Common myeloid progenitor, CD34-positive (primary cell): ENCODE results near the gene KLHDC7B.

Experiments
- CTCF ChIA-PET: fragments of 350-600 bp; sonication (Branson Sonifier 250); formaldehyde crosslinking; loops from one replicate; lab custom pipeline; 2021; ENCODE audit warnings: antibody characterized with exemption; lab: Charles Lee
- POLR2A ChIA-PET: fragments of 350-600 bp; sonication (Branson Sonifier 250); formaldehyde crosslinking; loops from one replicate; lab custom pipeline; 2021; ENCODE audit warnings: antibody characterized with exemption; lab: Charles Lee
- DNase-seq, 3 donors: peaks; one replicate each; pipeline versions ENCODE4 v3.0.0 to v3.0.0-alpha.2; 2013
- H3K27ac ChIP-seq, 2 experiments: 1 replicate in 1 of 2; 2 replicates in 1 of 2; pipeline ENCODE4 v1.7.0; 2013; ENCODE audit warnings: inconsistent platforms in 2 of 2, low read length in 2 of 2, mild to moderate bottlenecking in 2 of 2, low read depth in 1 of 2, moderate library complexity in 1 of 2; ENCODE audit not compliant: severe bottlenecking in 2 of 2, insufficient read depth in 1 of 2, poor library complexity in 1 of 2
- H3K27me3 ChIP-seq, 5 experiments: replicated peaks in 2 of 5; 1 replicate in 3 of 5; 2 replicates in 2 of 5; pipeline versions ENCODE4 v1.6.1 to v1.7.0; 2013; ENCODE audit warnings: low read length in 4 of 5, mild to moderate bottlenecking in 2 of 5, moderate library complexity in 2 of 5, inconsistent platforms in 1 of 5; ENCODE audit not compliant: insufficient read depth in 5 of 5, control insufficient read depth in 4 of 5
- H3K36me3 ChIP-seq, 4 experiments: 1 replicate in 2 of 4; 2 replicates in 2 of 4; pipeline versions ENCODE4 v1.6.1 to v1.7.0; 2013; ENCODE audit warnings: low read length in 3 of 4, control low read depth in 1 of 4, mild to moderate bottlenecking in 1 of 4; ENCODE audit not compliant: control insufficient read depth in 4 of 4, insufficient read depth in 4 of 4
- H3K4me1 ChIP-seq, 4 experiments: 1 replicate in 3 of 4; 2 replicates in 1 of 4; pipeline versions ENCODE4 v1.6.1 to v1.7.1; 2013; ENCODE audit warnings: low read length in 3 of 4, mild to moderate bottlenecking in 3 of 4, control low read depth in 1 of 4, inconsistent platforms in 1 of 4, moderate library complexity in 1 of 4; ENCODE audit not compliant: control insufficient read depth in 4 of 4, insufficient read depth in 4 of 4; ENCODE audit errors: control extremely low read depth in 1 of 4
- H3K4me3 ChIP-seq, 7 experiments: 1 replicate in 4 of 7; 2 replicates in 3 of 7; pipeline versions ENCODE4 v1.5.1 to v1.7.0; 2013; ENCODE audit warnings: mild to moderate bottlenecking in 7 of 7, low read length in 6 of 7, moderate library complexity in 6 of 7, inconsistent platforms in 2 of 7, low read depth in 2 of 7, control low read depth in 1 of 7; ENCODE audit not compliant: insufficient read depth in 4 of 7, control insufficient read depth in 1 of 7; ENCODE audit errors: extremely low read depth in 1 of 7
- H3K9me3 ChIP-seq, 5 experiments: 1 replicate in 4 of 5; 2 replicates in 1 of 5; pipeline versions ENCODE4 v1.6.1 to v1.7.1; 2013; ENCODE audit warnings: low read length in 4 of 5, mild to moderate bottlenecking in 2 of 5, inconsistent platforms in 1 of 5, low read depth in 1 of 5, moderate library complexity in 1 of 5; ENCODE audit not compliant: control insufficient read depth in 4 of 5, insufficient read depth in 2 of 5; ENCODE audit errors: control extremely low read depth in 1 of 5
- WGBS: methylation state at CpG from one replicate; pipeline ENCODE4 v1.1.5; 2013; ENCODE audit not compliant: insufficient coverage; 5-methylcytosine and 5-hydroxymethylcytosine counted together

The KLHDC7B gene

GRCh38 chr22:50547263-50547985, 1.7 kb downstream of the KLHDC7B start:
- ChIA-PET POLR2A (interaction anchor here (0.6 to 1.5 kb wide), 2 partner anchors 22 to 40 kb away, joined by 3 to 7 read pairs; partner anchors contain the start of genes LMF2, NCAPH2 and SCO2), CTCF (interaction anchor here (0.9 to 1.9 kb wide), 9 partner anchors 9 to 93 kb away, joined by 3 to 8 read pairs (median 5); partner anchors contain the start of genes SCO2 and SYCE3)
- Histone ChIP-seq H3K9me3 (no peaks in the 10 kb centered on the region), H3K4me1 (peaks cover 0 to 50% (median 49%) of the 10 kb centered on the region in 4 experiments), H3K27ac (no peak overlapping the region), H3K4me3 (no peak overlapping the region), H3K36me3 (no peaks in the 10 kb centered on the region), H3K27me3 (peaks cover 0 to 30% (median 0%) of the 10 kb centered on the region in 5 experiments)
- WGBS = 45% methylated on average over 31 of the region's 35 CpGs
- no peak for DNase-seq

GRCh38 chr22:50548040-50548920, 2.6 kb downstream of the KLHDC7B start:
- Histone ChIP-seq H3K27ac (no peak overlapping the region), H3K9me3 (no peaks in the 10 kb centered on the region), H3K36me3 (no peaks in the 10 kb centered on the region), H3K4me3 (peak overlapping the region in 6 of 7 experiments; percentile 26 to 66 (median 50)), H3K27me3 (peaks cover 0 to 30% (median 0%) of the 10 kb centered on the region in 5 experiments), H3K4me1 (peaks cover 0 to 50% (median 47%) of the 10 kb centered on the region in 4 experiments)
- ChIA-PET POLR2A (interaction anchor here (0.6 to 1.5 kb wide), 4 partner anchors 10 to 40 kb away, joined by 3 to 7 read pairs (median 5); partner anchors contain the start of genes LMF2, NCAPH2 and SCO2), CTCF (interaction anchor here (0.7 to 3.5 kb wide), 12 partner anchors 8 to 92 kb away, joined by 3 to 13 read pairs (median 4); partner anchors contain the start of genes LMF2, NCAPH2, SCO2 and SYCE3)
- WGBS = 15% methylated on average over 44 of the region's 56 CpGs
- DNase-seq = peak in 2 of 3 donors; percentile 54 to 63

GRCh38 chr22:50548921-50549790, 3.5 kb downstream of the KLHDC7B start:
- WGBS = 50% methylated on average over 49 of the region's 68 CpGs
- peaks cover 0 to 45% (median 42%) of the 10 kb centered on the region in 4 experiments for H3K4me1 ChIP-seq
- DNase-seq = no peak
- H3K27ac ChIP-seq = no peak overlapping the region
- peaks cover 0 to 30% (median 0%) of the 10 kb centered on the region in 5 experiments for H3K27me3 ChIP-seq
- no peaks in the 10 kb centered on the region for H3K9me3 ChIP-seq
- ChIA-PET POLR2A (interaction anchor here (0.8 to 1.5 kb wide), 3 partner anchors 11 to 23 kb away, joined by 4 to 7 read pairs (median 6); partner anchors contain the start of gene SCO2), CTCF (interaction anchor here (0.7 to 3.5 kb wide), 7 partner anchors 9 to 41 kb away, joined by 3 to 13 read pairs (median 6); partner anchors contain the start of genes LMF2, NCAPH2, SCO2 and SYCE3)
- H3K36me3 ChIP-seq = no peaks in the 10 kb centered on the region
- peak overlapping the region in 6 of 7 experiments; percentile 26 to 66 (median 50) for H3K4me3 ChIP-seq

- POLR2A ChIA-PET = interaction anchor here (0.7 to 1.4 kb wide), 2 partner anchors 12 to 25 kb away, joined by 3 to 4 read pairs; partner anchors contain the start of genes SCO2 and SYCE3
- H3K27me3 ChIP-seq = peaks cover 0 to 30% (median 0%) of the 10 kb centered on the region in 5 experiments
- 89% methylated on average over 7 of the region's 8 CpGs for WGBS
Observed at GRCh38 chr22:50550395-50550794, 4.7 kb downstream of the KLHDC7B start.

GRCh38 chr22:50551160-50551752, 5.6 kb downstream of the KLHDC7B start:
- Histone ChIP-seq H3K4me1 (peaks cover 0 to 24% (median 22%) of the 10 kb centered on the region in 4 experiments), H3K36me3 (no peaks in the 10 kb centered on the region), H3K4me3 (no peak overlapping the region), H3K9me3 (no peaks in the 10 kb centered on the region), H3K27ac (no peak overlapping the region), H3K27me3 (peaks cover 0 to 28% (median 0%) of the 10 kb centered on the region in 5 experiments)
- ChIA-PET CTCF (interaction anchor here (1.0 to 3.5 kb wide), 6 partner anchors 10 to 70 kb away, joined by 3 to 13 read pairs (median 6); partner anchors contain the start of genes SCO2 and SYCE3), POLR2A (interaction anchor here (1.4 kb wide), 1 partner anchor 12 kb away, joined by 4 read pairs; the partner anchor contains the start of gene SYCE3)
- WGBS = 100% methylated on average over 8 of the region's 11 CpGs
- DNase-seq = no peak

More at GRCh38 chr22:50550395-50550794, 4.7 kb downstream of the KLHDC7B start:
- no peak overlapping the region for H3K4me3 ChIP-seq
- peaks cover 0 to 33% (median 30%) of the 10 kb centered on the region in 4 experiments for H3K4me1 ChIP-seq
- DNase-seq = no peak
- no peak overlapping the region for H3K27ac ChIP-seq
- CTCF ChIA-PET = interaction anchor here (1.0 to 3.5 kb wide), 6 partner anchors 10 to 71 kb away, joined by 3 to 13 read pairs (median 6); partner anchors contain the start of genes SCO2 and SYCE3
- H3K9me3 ChIP-seq = no peaks in the 10 kb centered on the region
- H3K36me3 ChIP-seq = no peaks in the 10 kb centered on the region
